GM12865 (cell line): ENCODE results near the gene SFT2D3.

Source experiments
- DNase-seq: peaks from one replicate; pipeline ENCODE4 v3.0.0; 2010; ENCODE audit warnings: low read depth
- H3K4me3 ChIP-seq: 2 replicates; pipeline ENCODE4 v1.5.1; 2011; ENCODE audit warnings: mild to moderate bottlenecking, low read depth, low read length, control low read depth
- CTCF ChIP-seq: IDR thresholded peaks from 2 replicates; pipeline ENCODE4 v1.5.1; 2011; ENCODE audit warnings: low read length, control low read depth, low read depth, inconsistent platforms; ENCODE audit not compliant: insufficient read depth; ENCODE audit errors: missing control alignments

Gene SFT2D3

GRCh38 chr2:127672341-127673224 lies 28.7 kb upstream of the SFT2D3 start:
- no peak for TF ChIP-seq CTCF
- no peak for DNase-seq
- no peak overlapping the region for H3K4me3 ChIP-seq

- H3K4me3 ChIP-seq: no peak overlapping the region
- TF ChIP-seq CTCF: no peak
- DNase-seq: no peak
Measured at GRCh38 chr2:127673291-127674069, 27.8 kb upstream of the SFT2D3 start.

GRCh38 chr2:127674241-127675209 lies 26.8 kb upstream of the SFT2D3 start:
- no peak overlapping the region for H3K4me3 ChIP-seq
- TF ChIP-seq CTCF: no peak
- DNase-seq: no peak

GRCh38 chr2:127675331-127676261 lies 25.7 kb upstream of the SFT2D3 start, which contains the start of gene LIMS2:
Gene LIMS2, minus strand, starts transcription at chr2:127675530. Its CDS starts 506 bp downstream, at chr2:127675024.
- TF ChIP-seq CTCF: no peak
- DNase-seq: no peak
- H3K4me3 ChIP-seq: no peak within 1 kb of the TSS

GRCh38 chr2:127676906-127677305 lies 24.4 kb upstream of the SFT2D3 start:
- DNase-seq: no peak
- H3K4me3 ChIP-seq: no peak overlapping the region
- no peak for TF ChIP-seq CTCF
